Mucosa of descending colon (tissue), 3 donors: ENCODE measurements around the gene MTHFSD. TPM values are rescaled to one million over a fixed set of nuclear protein-coding genes. Genes with fewer than 3 reads are reported as not detected.

Experiments used
- ATAC-seq: fragments of 200-7000 bp; cut with Tn5 transposase; one replicate; pipeline ENCODE4 v1.9.1; 2020; ENCODE audit warnings: mild to moderate bottlenecking, moderate library complexity
- DNase-seq, 3 donors: peaks; one replicate each; pipeline ENCODE4 v3.0.0-alpha.2; 2020
- H3K36me3 ChIP-seq: fragments of 200-600 bp; one replicate; pipeline ENCODE4 v1.8.0; 2021; ENCODE audit warnings: low read depth, mild to moderate bottlenecking
- H3K4me1 ChIP-seq: fragments of 200-600 bp; one replicate; pipeline ENCODE4 v1.8.0; 2021; ENCODE audit warnings: low read depth, mild to moderate bottlenecking
- H3K4me3 ChIP-seq: fragments of 200-600 bp; one replicate; pipeline ENCODE4 v1.8.0; 2021; ENCODE audit warnings: mild to moderate bottlenecking
- H3K9me3 ChIP-seq: fragments of 200-600 bp; one replicate; pipeline ENCODE4 v1.8.0; 2021; ENCODE audit warnings: mild to moderate bottlenecking
- CTCF ChIP-seq: fragments of 200-600 bp; IDR thresholded peaks from one replicate; pipeline ENCODE4 v1.8.0; 2022; ENCODE audit warnings: antibody characterized with exemption, mild to moderate bottlenecking
- intact Hi-C, 2 donors: fragments of 100-400 bp; cut with DNase I in 1 of 2; cut with micrococcal nuclease in 1 of 2; formaldehyde crosslinking; loops; one replicate each; pipeline versions ENCODE4 v1.11.0 to v1.11.1; 2022; cut with DNase I, micrococcal nuclease
- total RNA-seq, 3 donors: library from RNA; stranded (reverse); fragmentation: NEBNext Ultra II Directional in 2 of 3; extraction: Animal tissue kit (Norgen Biotek cat#: 25700) in 2 of 3; gene quantifications; one replicate each; pipeline versions ENCODE4 v1.2.1 to v1.2.4, GENCODE V29; 2021 to 2023
- donor health status: DM: no; HTN: no; CAD: no; lungs with moderate emphysema.
- donor health status: DM: no; HTN: no; CAD: no.
- donor health status: DM: no; HTN: yes; CAD: no.

The MTHFSD gene
- total RNA-seq, 3 donors from 2014 or later: 22.6 to 30.4 (median 25.5) TPM

DNA sequence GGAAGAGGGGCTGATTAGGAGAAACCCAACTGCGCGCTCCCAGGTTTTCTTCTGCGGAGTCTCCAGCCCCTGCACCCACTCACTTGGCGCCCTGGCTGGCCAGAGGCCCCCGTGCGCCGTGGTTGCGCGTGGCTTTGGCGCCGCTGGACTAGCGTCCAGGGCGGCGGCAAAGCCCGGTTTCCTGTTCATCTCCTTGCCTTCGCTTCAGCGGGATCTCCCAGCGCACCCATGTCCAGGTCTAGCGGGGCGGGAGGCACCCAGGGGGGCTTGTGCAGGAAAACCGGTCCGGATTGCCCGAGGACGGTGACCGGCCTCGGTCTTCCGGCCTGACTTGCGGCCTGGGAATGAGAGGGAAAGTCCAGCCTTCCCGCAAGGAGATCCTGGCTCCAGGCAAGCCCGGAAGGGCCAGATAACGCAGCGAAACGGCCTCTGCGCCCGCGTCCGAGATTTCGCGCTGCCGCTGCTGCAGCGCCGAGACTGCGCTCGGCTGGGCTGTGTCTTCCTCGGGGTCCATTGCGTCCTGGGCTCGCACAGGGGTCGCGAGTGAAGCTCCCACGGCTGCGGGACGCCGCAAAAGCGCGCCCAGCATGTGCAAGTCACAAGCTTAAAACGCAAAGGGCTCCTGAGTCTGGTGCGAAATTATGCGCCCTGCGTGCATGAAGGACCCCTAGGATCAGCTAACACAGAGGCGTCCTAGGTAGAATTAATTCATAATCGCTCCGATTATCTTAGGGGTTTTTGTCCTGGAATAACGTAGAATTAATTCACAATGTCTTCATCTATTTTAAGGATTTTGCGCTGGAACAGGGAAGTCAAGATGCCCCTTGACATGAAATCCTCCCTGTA is 39.0 kb downstream of the MTHFSD start:
- no peak for TF ChIP-seq CTCF
- Histone ChIP-seq H3K4me1 (peaks cover 4% of the 10 kb centered on the region), H3K9me3 (no peaks in the 10 kb centered on the region), H3K4me3 (no peak overlapping the region), H3K36me3 (no peaks in the 10 kb centered on the region)
- ATAC-seq (no peak), DNase-seq (peak in 1 of 3 donors; percentile 20)
- intact Hi-C loops: loop anchor here (5.0 to 10.0 kb wide), 3 partner anchors 319 to 691 kb away; no protein-coding TSS in a partner anchor

- Histone ChIP-seq H3K4me3 (no peak overlapping the region), H3K36me3 (no peaks in the 10 kb centered on the region), H3K4me1 (peaks cover 4% of the 10 kb centered on the region), H3K9me3 (no peaks in the 10 kb centered on the region)
- ATAC-seq (no peak), DNase-seq (no peak)
- no peak for TF ChIP-seq CTCF
- intact Hi-C loops: loop anchor here (5.0 to 10.0 kb wide), 3 partner anchors 318 to 691 kb away; no protein-coding TSS in a partner anchor
Measured at GRCh38 chr16:86515413-86515776, 39.6 kb downstream of the MTHFSD start.

DNA sequence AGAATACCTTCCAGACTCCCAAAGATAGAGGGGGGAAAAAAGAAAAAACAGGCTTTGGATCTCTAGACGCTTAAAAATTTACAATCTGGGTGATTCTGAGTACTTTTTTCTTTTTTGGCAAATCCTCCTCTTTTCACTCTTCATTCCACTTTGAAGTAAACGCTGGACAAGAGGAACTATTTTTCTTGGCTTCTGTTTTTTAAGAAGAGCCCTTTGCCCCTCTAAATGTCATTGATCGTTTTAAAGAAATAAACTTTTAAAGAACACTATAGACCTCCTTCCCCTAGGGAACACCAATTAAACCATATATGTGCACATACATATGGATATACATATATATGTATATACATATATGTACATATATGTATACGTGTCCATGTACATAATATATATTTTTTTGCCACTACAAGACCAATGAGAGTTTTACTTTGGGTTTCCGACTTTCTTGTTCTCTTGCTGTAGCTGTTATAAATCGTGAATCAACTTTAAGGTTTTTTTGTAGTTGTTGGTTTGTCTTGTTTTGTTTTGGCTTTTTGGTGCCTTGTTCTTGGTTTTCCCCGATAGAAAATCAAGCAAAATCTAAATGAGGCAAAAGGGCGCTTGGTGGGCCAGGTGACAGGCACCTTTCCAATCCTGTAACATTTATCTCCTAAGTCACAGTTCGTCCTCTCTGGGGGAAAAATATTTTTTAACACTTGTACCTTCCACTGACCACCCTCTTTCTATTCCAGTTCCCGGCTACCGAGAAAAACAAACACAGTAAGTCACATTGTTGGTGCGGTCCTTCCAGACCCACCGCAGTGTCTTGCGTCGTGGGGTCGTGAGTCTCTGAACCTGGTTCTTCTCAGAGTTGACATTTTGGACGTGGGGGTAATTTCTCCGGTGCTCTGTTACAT is 40.3 kb downstream of the MTHFSD start:
- Histone ChIP-seq H3K4me1 (peaks cover under 1% of the 10 kb centered on the region), H3K4me3 (no peak overlapping the region), H3K9me3 (no peaks in the 10 kb centered on the region), H3K36me3 (no peaks in the 10 kb centered on the region)
- intact Hi-C loops: loop anchor here (5.0 to 10.0 kb wide), 3 partner anchors 317 to 690 kb away; no protein-coding TSS in a partner anchor
- no peak for ATAC-seq
- TF ChIP-seq CTCF: no peak
- DNase-seq: no peak

DNA sequence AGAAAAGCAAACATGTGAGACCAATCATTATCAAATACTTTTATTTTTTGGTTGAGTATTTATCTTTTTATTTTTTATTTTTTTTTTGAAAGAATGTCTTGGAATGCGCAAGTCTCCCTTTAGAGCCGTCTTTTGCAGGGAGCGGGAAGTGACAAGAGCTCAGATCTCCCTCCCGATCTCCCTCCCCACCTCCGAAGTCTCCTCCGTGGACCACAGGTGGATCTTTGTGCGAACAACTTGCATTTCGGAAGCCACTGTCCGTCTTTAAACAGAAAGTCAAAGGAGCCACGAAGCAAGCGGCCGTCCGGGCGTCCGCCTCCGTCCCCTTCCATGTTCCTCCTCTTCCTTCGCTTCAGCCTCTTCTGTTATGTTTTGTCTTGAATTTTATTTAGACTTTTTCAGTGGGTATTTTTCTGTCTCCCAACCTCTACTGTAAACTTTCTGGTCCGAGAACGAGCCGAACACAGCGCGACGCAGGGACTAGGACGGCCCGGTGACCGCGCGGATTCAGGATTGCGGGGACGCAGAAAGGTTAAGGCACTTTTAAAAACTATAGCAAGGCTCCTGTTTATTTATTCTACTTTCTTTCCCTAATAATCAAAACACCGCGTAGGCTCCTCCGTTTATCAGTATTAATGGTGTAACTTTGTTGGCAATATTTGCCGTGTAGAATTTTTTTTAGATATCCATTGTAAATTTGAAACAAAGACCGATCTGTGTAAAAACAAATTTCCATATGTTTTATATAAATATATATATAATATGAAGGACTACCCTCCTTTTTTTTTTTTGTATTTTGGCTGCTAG is 41.4 kb downstream of the MTHFSD start:
- H3K9me3 ChIP-seq: no peaks in the 10 kb centered on the region
- H3K4me3 ChIP-seq: no peak overlapping the region
- peak in 1 of 3 donors; percentile 9 for DNase-seq
- no peaks in the 10 kb centered on the region for H3K36me3 ChIP-seq
- no peak for TF ChIP-seq CTCF
- no peak for ATAC-seq
- H3K4me1 ChIP-seq: peaks cover 4% of the 10 kb centered on the region
- intact Hi-C loops: loop anchor here in 1 of 2 donors (10.0 kb wide), 2 partner anchors 439 to 689 kb away; no protein-coding TSS in a partner anchor
